GM12891 (cell line): Measurements from ENCODE around the gene JDP2.

Source experiments
- PAX5 ChIP-seq: IDR thresholded peaks from 2 replicates; pipeline ENCODE4 v1.6.1; 2011; ENCODE audit warnings: low read length, moderate library complexity, mild to moderate bottlenecking; ENCODE audit not compliant: insufficient read depth, severe bottlenecking
- POLR2A ChIP-seq: IDR thresholded peaks from 2 replicates; pipeline ENCODE4 v1.6.1; 2011; ENCODE audit warnings: low read depth, low read length, control low read depth
- POLR2AphosphoS5 ChIP-seq: IDR thresholded peaks from 2 replicates; pipeline ENCODE4 v1.6.1; 2011; ENCODE audit warnings: low read depth, low read length, control low read depth
- SPI1 ChIP-seq: IDR thresholded peaks from 2 replicates; pipeline ENCODE4 v1.6.1; 2011; ENCODE audit warnings: low read depth, low read length, control low read depth
- TAF1 ChIP-seq: IDR thresholded peaks from 2 replicates; pipeline ENCODE4 v1.6.1; 2011; ENCODE audit warnings: low read depth, low read length, control low read depth

DNA sequence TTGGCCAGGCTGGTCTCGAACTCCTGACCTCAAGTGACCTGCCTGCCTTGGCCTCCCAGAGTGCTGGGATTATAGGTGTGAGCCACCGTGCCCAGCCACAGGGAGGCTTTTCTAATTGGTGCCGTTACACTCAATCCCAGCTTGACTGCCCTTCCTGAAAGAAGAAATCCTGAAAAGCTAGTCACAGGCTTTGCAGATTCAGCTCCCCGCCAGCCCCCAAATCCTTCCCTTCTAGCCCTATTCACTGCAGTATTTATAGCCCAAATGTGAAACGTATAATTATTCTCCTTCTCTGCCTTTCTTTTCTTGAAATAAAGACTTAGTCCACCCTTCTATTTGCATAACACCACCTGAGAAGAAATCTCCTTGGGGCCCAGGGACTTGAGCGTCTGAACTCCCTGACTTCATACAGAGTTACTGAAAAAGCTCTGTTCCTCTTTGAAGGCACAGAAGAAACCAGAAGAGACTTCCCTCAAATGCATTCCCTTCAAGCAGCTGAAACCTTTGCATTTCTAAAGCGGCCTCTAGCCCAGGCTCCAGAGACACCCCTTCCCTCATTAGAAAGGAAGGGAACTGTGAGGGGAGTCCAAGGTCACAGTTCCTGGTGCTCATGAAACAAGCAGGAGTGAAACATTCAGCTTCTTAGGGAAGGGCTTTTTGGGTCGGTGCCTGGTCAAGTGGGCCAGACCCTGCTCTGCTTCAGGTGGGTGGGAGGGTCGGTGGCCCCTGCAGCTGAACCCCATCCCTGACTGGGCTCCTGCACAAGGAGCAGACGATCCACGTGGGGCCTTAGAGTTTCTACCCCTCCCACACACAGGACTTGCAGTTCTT, 52.2 kb downstream of the JDP2 start:
- no peak for TF ChIP-seq TAF1
- TF ChIP-seq POLR2A = no peak
- TF ChIP-seq POLR2AphosphoS5 = no peak
- TF ChIP-seq PAX5 = no peak
- peak; percentile 88 for TF ChIP-seq SPI1
